Astrocyte (in vitro differentiated cells and primary cell): ENCODE measurements around the gene KDM4B. TPM values are rescaled to one million over a fixed set of nuclear protein-coding genes. Genes with fewer than 3 reads are reported as not detected.

Experiments
- DNase-seq: peaks from one replicate; pipeline ENCODE4 v3.0.0-alpha.2; 2010; ENCODE audit warnings: low read depth
- FAIRE-seq: peaks from 2 replicates; lab custom pipeline; 2011; peaks lifted over from hg19 to GRCh38; lab: Jason Lieb, UNC
- H2AFZ ChIP-seq: 2 replicates; pipeline ENCODE4 v1.6.0; 2012; ENCODE audit warnings: low read depth, low read length, inconsistent platforms
- H3K27ac ChIP-seq: 2 replicates; pipeline ENCODE4 v1.5.1; 2011; ENCODE audit warnings: low read depth, low read length, inconsistent platforms
- H3K27me3 ChIP-seq: 2 replicates; pipeline ENCODE4 v1.6.0; 2011; ENCODE audit warnings: low read length, inconsistent platforms; ENCODE audit not compliant: insufficient read depth
- H3K36me3 ChIP-seq: 2 replicates; pipeline ENCODE4 v1.5.1; 2011; ENCODE audit warnings: low read length, inconsistent platforms; ENCODE audit not compliant: insufficient read depth
- H3K4me1 ChIP-seq: 2 replicates; pipeline ENCODE4 v1.5.1; 2011; ENCODE audit warnings: low read length, inconsistent platforms; ENCODE audit not compliant: insufficient read depth
- H3K4me2 ChIP-seq: 2 replicates; pipeline ENCODE4 v1.6.0; 2012; ENCODE audit warnings: low read length, inconsistent platforms
- H3K4me3 ChIP-seq: 2 replicates; pipeline ENCODE4 v1.5.1; 2011; ENCODE audit warnings: low read depth, mild to moderate bottlenecking, low read length, inconsistent platforms; ENCODE audit not compliant: insufficient read depth
- H3K79me2 ChIP-seq: 2 replicates; pipeline ENCODE4 v1.6.0; 2012; ENCODE audit warnings: mild to moderate bottlenecking, low read length, inconsistent platforms; ENCODE audit not compliant: insufficient read depth
- H3K9ac ChIP-seq: 2 replicates; pipeline ENCODE4 v1.6.0; 2012; ENCODE audit warnings: mild to moderate bottlenecking, low read length, inconsistent platforms
- H3K9me3 ChIP-seq: 2 replicates; pipeline ENCODE4 v1.5.1; 2012; ENCODE audit warnings: low read depth, mild to moderate bottlenecking, low read length, inconsistent platforms; ENCODE audit not compliant: insufficient read depth
- H4K20me1 ChIP-seq: 2 replicates; pipeline ENCODE4 v1.6.0; 2012; ENCODE audit warnings: low read length, inconsistent platforms; ENCODE audit not compliant: insufficient read depth
- H3K27ac Mint-ChIP-seq: one replicate; pipeline ENCODE4 v1.8.0; 2021; ENCODE audit warnings: mild to moderate bottlenecking, mixed read lengths; ENCODE audit not compliant: unreplicated experiment
- H3K27me3 Mint-ChIP-seq: one replicate; pipeline ENCODE4 v1.8.0; 2021; ENCODE audit warnings: low read depth, mixed read lengths; ENCODE audit not compliant: unreplicated experiment
- H3K36me3 Mint-ChIP-seq: one replicate; pipeline ENCODE4 v1.8.0; 2021; ENCODE audit warnings: low read depth, mixed read lengths; ENCODE audit not compliant: unreplicated experiment
- H3K4me1 Mint-ChIP-seq: one replicate; pipeline ENCODE4 v1.8.0; 2021; ENCODE audit warnings: low read depth, mixed read lengths; ENCODE audit not compliant: unreplicated experiment
- H3K4me3 Mint-ChIP-seq: one replicate; pipeline ENCODE4 v1.8.0; 2021; ENCODE audit warnings: mild to moderate bottlenecking, moderate library complexity, mixed read lengths; ENCODE audit not compliant: unreplicated experiment
- H3K9me3 Mint-ChIP-seq: one replicate; pipeline ENCODE4 v1.8.0; 2021; ENCODE audit warnings: mild to moderate bottlenecking, mixed read lengths; ENCODE audit not compliant: unreplicated experiment
- EZH2 ChIP-seq: IDR thresholded peaks from 2 replicates; pipeline ENCODE4 v1.6.1; 2012; ENCODE audit warnings: mild to moderate bottlenecking, low read length, inconsistent platforms; ENCODE audit not compliant: insufficient read depth
- total RNA-seq: library from RNA; stranded (reverse); gene quantifications from 2 replicates; pipeline ENCODE4 v1.2.1, GENCODE V29; 2021
- TF ChIP-seq, protein P1 (sequence below): IDR thresholded peaks from 2 replicates; pipeline ENCODE4 v1.5.1; 2011; ENCODE audit warnings: low read depth, mild to moderate bottlenecking, inconsistent platforms, low read length, moderate library complexity; ENCODE audit not compliant: insufficient read depth

Gene KDM4B
- total RNA-seq, 1 donor from 2014 or later = 55.2 TPM

DNA sequence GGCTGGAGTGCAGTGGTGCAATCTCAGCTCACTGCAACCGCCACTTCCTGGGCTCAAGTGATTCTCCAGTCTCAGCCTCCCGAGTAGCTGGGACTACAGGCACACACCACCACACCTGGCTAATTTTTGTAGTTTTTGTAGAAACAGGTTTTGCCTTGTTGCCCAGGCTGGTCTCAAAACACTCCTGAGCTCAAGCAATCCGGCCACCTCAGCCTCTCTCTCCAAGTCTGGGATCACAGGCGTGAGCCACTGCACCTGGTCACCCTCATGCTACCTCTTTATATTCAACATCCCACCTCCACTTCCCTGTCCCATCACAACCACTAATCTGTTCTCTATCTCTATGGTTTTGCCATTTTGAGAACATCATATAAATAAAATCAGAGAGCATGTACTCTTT is 216.0 kb downstream of the KDM4B start:
- Histone ChIP-seq H3K9me3 (no peaks in the 10 kb centered on the region), H3K79me2 (no peaks in the 10 kb centered on the region), H3K4me2 (no peak overlapping the region), H3K9ac (no peak overlapping the region), H3K27me3 (no peaks in the 10 kb centered on the region), H3K36me3 (no peaks in the 10 kb centered on the region), H3K27ac (no peak overlapping the region), H3K4me3 (no peak overlapping the region), H3K4me1 (no peaks in the 10 kb centered on the region), H2AFZ (no peak overlapping the region), H4K20me1 (no peaks in the 10 kb centered on the region)
- Mint-ChIP-seq H3K36me3 (no peaks in the 10 kb centered on the region), H3K9me3 (peaks cover 2% of the 10 kb centered on the region), H3K4me3 (no peak overlapping the region), H3K4me1 (peaks cover 2% of the 10 kb centered on the region), H3K27me3 (peaks cover 8% of the 10 kb centered on the region), H3K27ac (no peak overlapping the region)
- DNase-seq = no peak
- FAIRE-seq = no peak
- TF ChIP-seq EZH2 = no peak
- TF ChIP-seq, protein P1, sequence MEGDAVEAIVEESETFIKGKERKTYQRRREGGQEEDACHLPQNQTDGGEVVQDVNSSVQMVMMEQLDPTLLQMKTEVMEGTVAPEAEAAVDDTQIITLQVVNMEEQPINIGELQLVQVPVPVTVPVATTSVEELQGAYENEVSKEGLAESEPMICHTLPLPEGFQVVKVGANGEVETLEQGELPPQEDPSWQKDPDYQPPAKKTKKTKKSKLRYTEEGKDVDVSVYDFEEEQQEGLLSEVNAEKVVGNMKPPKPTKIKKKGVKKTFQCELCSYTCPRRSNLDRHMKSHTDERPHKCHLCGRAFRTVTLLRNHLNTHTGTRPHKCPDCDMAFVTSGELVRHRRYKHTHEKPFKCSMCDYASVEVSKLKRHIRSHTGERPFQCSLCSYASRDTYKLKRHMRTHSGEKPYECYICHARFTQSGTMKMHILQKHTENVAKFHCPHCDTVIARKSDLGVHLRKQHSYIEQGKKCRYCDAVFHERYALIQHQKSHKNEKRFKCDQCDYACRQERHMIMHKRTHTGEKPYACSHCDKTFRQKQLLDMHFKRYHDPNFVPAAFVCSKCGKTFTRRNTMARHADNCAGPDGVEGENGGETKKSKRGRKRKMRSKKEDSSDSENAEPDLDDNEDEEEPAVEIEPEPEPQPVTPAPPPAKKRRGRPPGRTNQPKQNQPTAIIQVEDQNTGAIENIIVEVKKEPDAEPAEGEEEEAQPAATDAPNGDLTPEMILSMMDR = no peak

DNA sequence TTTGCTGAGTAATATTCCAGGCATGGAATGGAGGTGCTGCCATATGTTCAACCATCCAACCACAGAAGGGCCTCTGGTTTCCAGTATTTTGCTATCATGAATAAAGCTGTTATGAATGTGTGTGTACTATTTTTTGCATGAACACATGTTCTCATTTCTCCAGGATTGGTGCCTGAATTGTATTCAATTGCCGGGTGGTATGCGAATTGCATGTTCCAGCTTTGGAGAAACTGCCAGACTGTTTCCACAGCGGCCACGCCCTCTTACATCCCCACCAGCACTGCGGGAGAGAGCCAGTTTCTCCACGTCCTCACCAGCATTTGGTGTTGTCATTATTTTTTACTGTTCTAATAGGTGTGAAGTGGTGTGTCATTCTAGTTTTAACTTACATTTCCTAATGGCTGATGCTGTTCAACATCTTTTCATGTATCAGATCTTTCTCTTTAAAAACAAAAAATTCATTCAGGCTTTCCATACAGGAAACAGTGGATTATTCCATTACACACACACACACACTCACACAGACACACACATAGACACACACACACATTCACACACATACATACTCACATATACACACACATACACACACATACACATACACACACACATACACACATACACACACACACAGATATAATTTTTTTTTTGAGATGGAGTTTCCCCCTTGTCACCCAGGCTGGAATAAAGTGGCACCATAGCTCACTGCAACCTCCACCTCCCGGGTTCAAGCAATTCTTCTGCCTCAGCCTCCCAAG is 217.6 kb downstream of the KDM4B start:
- no peak overlapping the region for H3K27ac Mint-ChIP-seq
- no peak overlapping the region for H3K4me3 Mint-ChIP-seq
- no peaks in the 10 kb centered on the region for H3K36me3 ChIP-seq
- H3K9me3 Mint-ChIP-seq = peaks cover 6% of the 10 kb centered on the region
- H4K20me1 ChIP-seq = no peaks in the 10 kb centered on the region
- TF ChIP-seq EZH2 = no peak
- TF ChIP-seq, protein P1 = no peak
- no peak overlapping the region for H3K4me3 ChIP-seq
- DNase-seq (peak; percentile 72), FAIRE-seq (peak; percentile 50)
- H3K27me3 Mint-ChIP-seq = peaks cover 8% of the 10 kb centered on the region
- H3K27ac ChIP-seq = no peak overlapping the region
- no peak overlapping the region for H3K9ac ChIP-seq
- H3K79me2 ChIP-seq = no peaks in the 10 kb centered on the region
- no peaks in the 10 kb centered on the region for H3K4me1 ChIP-seq
- H3K27me3 ChIP-seq = no peaks in the 10 kb centered on the region
- no peaks in the 10 kb centered on the region for H3K9me3 ChIP-seq
- H3K36me3 Mint-ChIP-seq = peaks cover 5% of the 10 kb centered on the region
- no peak overlapping the region for H2AFZ ChIP-seq
- peaks cover 2% of the 10 kb centered on the region for H3K4me1 Mint-ChIP-seq
- H3K4me2 ChIP-seq = no peak overlapping the region
